Transverse colon (tissue), 3 donors: ENCODE data around the gene ATP13A1.

ENCODE experiments used
- EP300 ChIP-seq: sonication (generic); formaldehyde crosslinking; IDR thresholded peaks from one replicate; pipeline ENCODE4 v1.6.1; 2017; ENCODE audit warnings: antibody characterized with exemption, low read depth
- POLR2A ChIP-seq: fragments of 450-650 bp; IDR thresholded peaks from one replicate; pipeline ENCODE4 v1.6.1; 2016; ENCODE audit warnings: antibody characterized with exemption, mild to moderate bottlenecking, moderate library complexity
- TF ChIP-seq, protein P1 (sequence below), 5 experiments: fragments of 200-600 bp in 3 of 5; fragments of 450-650 bp in 2 of 5; sonication (generic) in 3 of 5; IDR thresholded peaks; 1 replicate in 2 of 5; 2 replicates in 3 of 5; pipeline ENCODE4 v1.5.1; 2016 to 2017; ENCODE audit warnings: antibody characterized with exemption in 5 of 5, inconsistent platforms in 3 of 5, mild to moderate bottlenecking in 2 of 5, moderate library complexity in 1 of 5

DNA sequence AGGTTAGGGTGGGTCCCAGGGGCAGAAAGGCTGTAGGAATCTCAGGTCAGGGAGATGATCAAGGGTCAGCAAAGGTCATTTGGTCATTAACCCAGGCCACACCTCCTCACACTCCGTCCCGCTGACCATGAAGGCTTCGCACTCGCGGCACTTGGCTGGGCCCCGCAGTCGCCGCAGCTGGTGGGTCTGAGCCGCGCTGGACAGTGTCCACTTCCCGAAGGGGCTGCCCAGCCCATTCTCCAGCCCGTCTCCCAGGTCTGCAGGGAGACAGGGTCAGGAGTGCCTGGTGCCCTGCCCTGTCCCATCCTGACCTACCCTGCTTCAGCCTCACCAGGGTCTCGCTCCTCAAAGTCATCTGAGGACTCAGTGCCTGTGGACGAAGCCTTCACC, 28.2 kb downstream of the ATP13A1 start:
- TF ChIP-seq, protein P1, sequence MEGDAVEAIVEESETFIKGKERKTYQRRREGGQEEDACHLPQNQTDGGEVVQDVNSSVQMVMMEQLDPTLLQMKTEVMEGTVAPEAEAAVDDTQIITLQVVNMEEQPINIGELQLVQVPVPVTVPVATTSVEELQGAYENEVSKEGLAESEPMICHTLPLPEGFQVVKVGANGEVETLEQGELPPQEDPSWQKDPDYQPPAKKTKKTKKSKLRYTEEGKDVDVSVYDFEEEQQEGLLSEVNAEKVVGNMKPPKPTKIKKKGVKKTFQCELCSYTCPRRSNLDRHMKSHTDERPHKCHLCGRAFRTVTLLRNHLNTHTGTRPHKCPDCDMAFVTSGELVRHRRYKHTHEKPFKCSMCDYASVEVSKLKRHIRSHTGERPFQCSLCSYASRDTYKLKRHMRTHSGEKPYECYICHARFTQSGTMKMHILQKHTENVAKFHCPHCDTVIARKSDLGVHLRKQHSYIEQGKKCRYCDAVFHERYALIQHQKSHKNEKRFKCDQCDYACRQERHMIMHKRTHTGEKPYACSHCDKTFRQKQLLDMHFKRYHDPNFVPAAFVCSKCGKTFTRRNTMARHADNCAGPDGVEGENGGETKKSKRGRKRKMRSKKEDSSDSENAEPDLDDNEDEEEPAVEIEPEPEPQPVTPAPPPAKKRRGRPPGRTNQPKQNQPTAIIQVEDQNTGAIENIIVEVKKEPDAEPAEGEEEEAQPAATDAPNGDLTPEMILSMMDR (IDR thresholded peaks at IDR 0.05) = no peak
- TF ChIP-seq POLR2A (no peak), EP300 (no peak)
